Measurements from ENCODE around the gene ATP6V1A.

ATP6V1A gene

DNA sequence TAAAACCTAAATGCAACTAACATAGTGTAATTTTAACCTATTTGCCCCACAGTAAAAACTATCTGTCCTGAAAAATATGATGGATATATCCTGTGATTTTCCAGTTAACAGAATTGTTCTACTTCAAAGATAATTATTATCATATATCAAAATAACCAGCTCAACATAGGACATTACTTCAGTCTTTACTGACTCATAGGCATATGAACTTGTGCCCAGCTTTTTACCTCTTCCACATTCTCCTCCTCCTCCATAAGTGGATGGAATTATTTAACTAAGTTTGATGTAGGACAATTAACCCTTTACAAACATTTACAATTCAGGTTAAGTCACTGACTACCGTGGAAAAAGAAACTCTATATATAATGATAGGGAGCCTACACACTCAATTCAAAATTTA, 27.5 kb upstream of the ATP6V1A start:
- Histone ChIP-seq H4K20me1 (ENCODE audit: control insufficient read depth, insufficient read depth, low read depth, low read length) (peaks cover 9% of the 10 kb centered on the region), H3K9me2 (replicated peaks; ENCODE audit: control insufficient read depth, low read length) (no peaks in the 10 kb centered on the region), H3K9me3 (ENCODE audit: control insufficient read depth, insufficient read depth, low read length) (no peaks in the 10 kb centered on the region), H3F3A (ENCODE audit: control insufficient read depth, insufficient read depth) (peaks cover 24% of the 10 kb centered on the region), H3K4me3 (ENCODE audit: low read length) (no peak overlapping the region), H3K27me3 (ENCODE audit: control insufficient read depth, low read length) (no peaks in the 10 kb centered on the region), H3K4me2 (ENCODE audit: low read length) (no peak overlapping the region), H3K36me3 (ENCODE audit: control insufficient read depth, low read length) (peaks cover 67% of the 10 kb centered on the region), H3K27ac (ENCODE audit: low read depth, low read length) (no peak overlapping the region), H3K79me2 (ENCODE audit: control insufficient read depth, low read length) (peaks cover 12% of the 10 kb centered on the region), H3K4me1 (ENCODE audit: control insufficient read depth, low read length) (no peaks in the 10 kb centered on the region)
- TF ChIP-seq EZH2phosphoT487 (IDR thresholded peaks at IDR 0.05; ENCODE audit: borderline replicate concordance, low read length): no peak
- TF ChIP-seq, protein P1, sequence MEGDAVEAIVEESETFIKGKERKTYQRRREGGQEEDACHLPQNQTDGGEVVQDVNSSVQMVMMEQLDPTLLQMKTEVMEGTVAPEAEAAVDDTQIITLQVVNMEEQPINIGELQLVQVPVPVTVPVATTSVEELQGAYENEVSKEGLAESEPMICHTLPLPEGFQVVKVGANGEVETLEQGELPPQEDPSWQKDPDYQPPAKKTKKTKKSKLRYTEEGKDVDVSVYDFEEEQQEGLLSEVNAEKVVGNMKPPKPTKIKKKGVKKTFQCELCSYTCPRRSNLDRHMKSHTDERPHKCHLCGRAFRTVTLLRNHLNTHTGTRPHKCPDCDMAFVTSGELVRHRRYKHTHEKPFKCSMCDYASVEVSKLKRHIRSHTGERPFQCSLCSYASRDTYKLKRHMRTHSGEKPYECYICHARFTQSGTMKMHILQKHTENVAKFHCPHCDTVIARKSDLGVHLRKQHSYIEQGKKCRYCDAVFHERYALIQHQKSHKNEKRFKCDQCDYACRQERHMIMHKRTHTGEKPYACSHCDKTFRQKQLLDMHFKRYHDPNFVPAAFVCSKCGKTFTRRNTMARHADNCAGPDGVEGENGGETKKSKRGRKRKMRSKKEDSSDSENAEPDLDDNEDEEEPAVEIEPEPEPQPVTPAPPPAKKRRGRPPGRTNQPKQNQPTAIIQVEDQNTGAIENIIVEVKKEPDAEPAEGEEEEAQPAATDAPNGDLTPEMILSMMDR (IDR thresholded peaks at IDR 0.05; ENCODE audit: low read depth, low read length, poor library complexity, severe bottlenecking): no peak

DNA sequence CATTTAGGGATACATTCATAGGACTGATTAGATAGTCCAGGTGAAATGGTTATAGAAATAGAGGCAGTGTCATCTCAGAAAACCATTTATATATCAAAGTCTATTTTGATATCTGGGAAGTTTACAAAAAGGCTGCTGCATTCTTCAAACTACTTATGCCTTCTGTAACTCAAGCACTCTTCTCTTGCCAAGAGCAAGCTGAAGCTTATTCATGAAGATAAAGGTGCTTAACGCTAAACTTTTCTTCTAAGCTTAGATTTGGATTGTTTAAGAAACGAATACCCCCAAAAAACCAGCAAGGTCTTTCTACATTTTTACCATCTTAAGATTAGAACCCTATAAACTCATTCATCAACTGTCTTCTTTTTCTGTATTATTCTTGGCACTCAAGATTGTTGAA, 27.1 kb upstream of the ATP6V1A start:
- H3K4me3 ChIP-seq (ENCODE audit: low read length): no peak overlapping the region
- no peaks in the 10 kb centered on the region for H3K9me3 ChIP-seq (ENCODE audit: control insufficient read depth, insufficient read depth, low read length)
- no peak overlapping the region for H3K27ac ChIP-seq (ENCODE audit: low read depth, low read length)
- peaks cover 17% of the 10 kb centered on the region for H3K79me2 ChIP-seq (ENCODE audit: control insufficient read depth, low read length)
- H3K27me3 ChIP-seq (ENCODE audit: control insufficient read depth, low read length): no peaks in the 10 kb centered on the region
- H4K20me1 ChIP-seq (ENCODE audit: control insufficient read depth, insufficient read depth, low read depth, low read length): peaks cover 12% of the 10 kb centered on the region
- no peak overlapping the region for H3K4me2 ChIP-seq (ENCODE audit: low read length)
- H3K36me3 ChIP-seq (ENCODE audit: control insufficient read depth, low read length): peaks cover 71% of the 10 kb centered on the region
- no peaks in the 10 kb centered on the region for H3K9me2 ChIP-seq (replicated peaks; ENCODE audit: control insufficient read depth, low read length)
- TF ChIP-seq, protein P1 (IDR thresholded peaks at IDR 0.05; ENCODE audit: low read depth, low read length, poor library complexity, severe bottlenecking): no peak
- no peak for TF ChIP-seq EZH2phosphoT487 (IDR thresholded peaks at IDR 0.05; ENCODE audit: borderline replicate concordance, low read length)
- peaks cover 24% of the 10 kb centered on the region for H3F3A ChIP-seq (ENCODE audit: control insufficient read depth, insufficient read depth)
- no peaks in the 10 kb centered on the region for H3K4me1 ChIP-seq (ENCODE audit: control insufficient read depth, low read length)

DNA sequence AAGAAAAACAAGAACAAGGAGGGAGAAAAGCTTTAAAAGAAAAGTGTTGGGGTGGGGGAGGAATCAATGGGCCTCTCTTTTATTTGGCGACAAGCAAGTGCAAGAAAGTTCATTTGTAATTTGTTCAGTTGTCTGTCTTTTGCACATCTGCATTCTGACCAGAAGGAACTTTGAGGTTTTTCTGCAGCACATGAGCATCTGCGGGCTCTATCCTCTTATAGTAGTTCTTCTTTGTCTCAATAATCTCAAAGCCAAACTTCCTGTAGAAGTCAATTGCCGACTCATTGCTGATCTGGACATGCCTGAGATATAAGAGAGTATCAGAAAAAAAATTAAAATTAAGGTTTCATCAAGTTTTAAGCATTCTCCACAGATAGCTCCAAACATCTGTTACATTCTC, 25.2 kb upstream of the ATP6V1A start:
- Histone ChIP-seq H3K27ac (ENCODE audit: low read depth, low read length) (no peak overlapping the region), H3K79me2 (ENCODE audit: control insufficient read depth, low read length) (peaks cover 36% of the 10 kb centered on the region), H3K4me2 (ENCODE audit: low read length) (no peak overlapping the region)

More for the DNA sequence above, 25.2 kb upstream of the ATP6V1A start:
- H3K9me2 ChIP-seq (replicated peaks; ENCODE audit: control insufficient read depth, low read length): no peaks in the 10 kb centered on the region
- H3K9me3 ChIP-seq (ENCODE audit: control insufficient read depth, insufficient read depth, low read length): no peaks in the 10 kb centered on the region
- no peak overlapping the region for H3K4me3 ChIP-seq (ENCODE audit: low read length)
- H3K4me1 ChIP-seq (ENCODE audit: control insufficient read depth, low read length): no peaks in the 10 kb centered on the region
- H4K20me1 ChIP-seq (ENCODE audit: control insufficient read depth, insufficient read depth, low read depth, low read length): peaks cover 12% of the 10 kb centered on the region
- H3K27me3 ChIP-seq (ENCODE audit: control insufficient read depth, low read length): no peaks in the 10 kb centered on the region
- peaks cover 85% of the 10 kb centered on the region for H3K36me3 ChIP-seq (ENCODE audit: control insufficient read depth, low read length)
- TF ChIP-seq EZH2phosphoT487 (IDR thresholded peaks at IDR 0.05; ENCODE audit: borderline replicate concordance, low read length): no peak
- TF ChIP-seq, protein P1 (IDR thresholded peaks at IDR 0.05; ENCODE audit: low read depth, low read length, poor library complexity, severe bottlenecking): no peak
- peaks cover 21% of the 10 kb centered on the region for H3F3A ChIP-seq (ENCODE audit: control insufficient read depth, insufficient read depth)
